DMS 273 (cell line): ENCODE data around the gene CBLL2.
A peak's percentile ranks its signal among the peaks of the same experiment; 100 is the strongest.
"Not testable (repeated sequence)": the region's sequence is repeated elsewhere in the genome, so short reads cannot be mapped to it uniquely, and the experiment has no call there.

ENCODE experiments used
- DNase-seq: peaks from one replicate; lab custom pipeline; 2025; ENCODE audit not compliant: unreplicated experiment; lab: John Stamatoyannopoulos, UW

CBLL2 gene

GRCh38 chrX:22272613-22273012 lies at the start of gene CBLL2:
Gene CBLL2, plus strand, starts transcription at chrX:22272913. Its CDS starts 79 bp downstream, at chrX:22272992.
- DNase-seq: no peak

GRCh38 chrX:22234380-22234779 lies 38.3 kb upstream of the CBLL2 start:
- no peak for DNase-seq

- no peak for DNase-seq
These were observed 35.2 kb upstream of the CBLL2 start for GRCh38 chrX:22237479-22237878.

DNA sequence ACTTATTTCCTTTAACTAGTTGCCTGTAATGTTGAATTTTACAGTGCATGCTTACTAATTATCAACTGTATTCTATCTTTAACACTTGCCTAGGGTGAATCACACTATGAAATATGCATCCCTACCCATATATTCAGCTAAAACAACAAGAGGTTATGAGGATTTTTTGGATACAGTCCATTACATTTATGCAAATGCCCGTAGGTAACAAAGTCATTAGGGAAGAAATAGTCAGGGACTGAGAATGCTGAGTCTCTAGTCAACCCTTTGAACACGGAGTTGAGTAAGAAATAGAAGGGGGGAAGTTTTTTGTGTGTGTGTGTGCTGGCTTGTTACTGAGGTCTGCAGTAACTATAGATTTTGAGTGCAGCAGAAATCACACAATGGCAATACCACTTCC lies 26.1 kb upstream of the CBLL2 start:
- no peak for DNase-seq

DNA sequence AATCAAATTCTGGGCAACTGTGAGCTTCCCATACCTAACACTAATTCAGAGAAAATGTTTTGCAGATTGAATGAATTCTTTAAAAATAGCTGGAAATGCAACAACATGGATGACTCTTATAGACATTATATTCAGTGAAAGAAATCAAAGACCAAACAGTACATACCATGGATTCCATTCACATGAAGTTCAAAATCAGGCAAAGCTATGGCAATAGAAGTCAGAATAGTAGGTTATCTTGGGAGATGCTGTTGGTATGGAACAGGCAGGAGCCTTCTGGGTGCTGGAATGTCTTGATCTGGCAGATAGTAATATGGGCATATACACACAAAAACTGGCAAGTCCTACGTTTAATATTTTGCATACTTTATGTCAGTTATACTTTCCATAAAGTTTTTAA lies 25.5 kb upstream of the CBLL2 start:
- no peak for DNase-seq

DNA sequence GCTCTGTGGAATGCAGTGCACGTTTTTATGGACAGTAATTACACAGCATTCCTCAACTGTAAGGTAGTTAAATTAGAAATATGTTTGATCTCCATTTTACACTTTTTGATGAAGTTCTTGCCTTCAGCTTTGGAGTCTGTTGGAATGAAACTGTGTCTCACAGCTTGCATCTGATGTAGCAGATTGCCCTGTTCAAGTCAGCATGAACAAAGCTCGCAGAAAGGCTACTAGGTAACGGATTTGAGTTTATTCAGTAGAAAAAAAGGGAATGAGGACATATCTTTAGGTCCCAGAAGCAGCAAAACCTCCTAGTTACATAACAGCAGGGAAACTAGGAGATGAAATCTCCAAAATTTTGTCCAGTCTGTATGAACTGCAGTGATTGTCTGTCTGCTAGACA lies 24.3 kb upstream of the CBLL2 start:
- no peak for DNase-seq

DNA sequence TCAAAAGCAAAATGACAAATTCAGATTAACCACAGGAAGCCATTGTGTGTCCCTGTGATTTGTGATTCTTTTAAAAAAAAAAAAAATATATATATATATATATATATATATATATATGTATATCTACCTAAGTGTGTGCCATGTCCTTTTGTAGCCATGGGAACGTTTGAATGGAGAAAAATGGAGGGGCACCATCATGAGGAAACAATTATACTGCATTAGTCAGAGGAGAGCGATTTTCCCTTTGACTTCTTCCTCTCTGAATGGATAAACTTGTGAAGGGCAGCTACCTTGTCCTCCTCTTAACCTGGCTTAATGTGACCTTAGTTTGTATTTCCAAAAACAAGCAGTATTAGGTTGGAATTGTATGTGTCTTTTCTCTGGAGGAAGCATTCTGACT lies 23.3 kb upstream of the CBLL2 start:
- no peak for DNase-seq

DNA sequence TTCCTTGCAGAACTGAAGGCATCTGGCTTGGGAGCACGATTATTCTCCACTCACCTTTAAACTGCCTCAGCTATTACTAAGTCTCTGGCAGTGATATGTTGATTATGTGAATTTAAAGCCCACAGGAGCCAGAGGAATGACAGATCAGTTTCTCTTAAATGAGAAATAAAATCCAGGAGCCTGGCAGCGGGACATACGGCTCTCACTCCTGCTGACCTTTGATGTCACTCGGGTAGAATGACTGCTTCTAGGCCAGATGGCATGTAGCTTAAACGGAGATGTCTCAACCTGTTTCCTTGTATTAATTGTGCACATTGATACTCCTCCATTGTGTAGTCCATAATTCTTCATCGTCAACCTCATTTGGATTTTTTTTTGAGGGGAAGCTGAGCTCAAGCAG lies 4.0 kb upstream of the CBLL2 start:
- peak; percentile 18 for DNase-seq

- no peak for DNase-seq
These were observed 1.1 kb downstream of the CBLL2 start for GRCh38 chrX:22273714-22274317.

DNA sequence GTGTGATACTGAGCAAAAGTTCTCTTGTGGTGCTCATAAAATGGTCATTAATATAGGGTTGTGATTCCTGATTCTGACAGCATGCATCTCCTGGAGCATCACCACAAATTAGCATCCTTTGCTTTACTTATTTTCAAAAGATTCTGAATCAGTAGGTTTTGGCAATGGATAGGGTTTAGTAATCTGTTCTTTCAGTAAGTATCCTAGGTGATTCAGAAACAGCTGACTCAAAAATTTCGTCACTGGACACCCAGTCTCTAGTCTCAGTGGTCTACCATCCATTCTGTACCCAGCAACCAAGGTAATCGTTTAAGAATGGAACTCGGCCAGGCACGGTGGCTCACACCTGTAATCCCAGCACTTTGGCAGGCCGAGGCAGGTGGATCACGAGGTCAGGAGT lies 4.1 kb downstream of the CBLL2 start:
- DNase-seq: no peak

GRCh38 chrX:22278375-22278774 lies 5.7 kb downstream of the CBLL2 start:
- DNase-seq: peak; percentile 31

- DNase-seq: not testable (repeated sequence)
These were observed 16.5 kb downstream of the CBLL2 start for GRCh38 chrX:22289209-22289608.

DNA sequence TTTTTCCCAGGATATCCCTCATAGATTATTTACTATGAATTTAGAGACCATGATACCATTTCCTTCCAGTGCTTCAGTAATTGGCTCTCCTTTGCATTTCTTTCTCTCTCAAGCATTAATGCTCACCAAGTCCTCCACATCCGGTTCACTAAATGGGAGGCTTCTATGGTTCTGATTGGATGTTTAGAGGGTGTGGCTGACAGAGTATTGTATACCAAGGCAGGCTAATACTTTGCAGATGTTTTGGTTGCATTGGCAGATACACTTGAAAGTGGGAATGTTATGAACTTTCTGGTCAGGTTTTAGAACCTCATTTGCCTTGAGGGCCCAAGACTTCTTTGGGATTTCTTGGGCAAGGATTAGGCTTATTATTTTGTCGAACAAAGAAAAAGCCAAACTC lies 24.2 kb downstream of the CBLL2 start:
- DNase-seq: no peak

DNA sequence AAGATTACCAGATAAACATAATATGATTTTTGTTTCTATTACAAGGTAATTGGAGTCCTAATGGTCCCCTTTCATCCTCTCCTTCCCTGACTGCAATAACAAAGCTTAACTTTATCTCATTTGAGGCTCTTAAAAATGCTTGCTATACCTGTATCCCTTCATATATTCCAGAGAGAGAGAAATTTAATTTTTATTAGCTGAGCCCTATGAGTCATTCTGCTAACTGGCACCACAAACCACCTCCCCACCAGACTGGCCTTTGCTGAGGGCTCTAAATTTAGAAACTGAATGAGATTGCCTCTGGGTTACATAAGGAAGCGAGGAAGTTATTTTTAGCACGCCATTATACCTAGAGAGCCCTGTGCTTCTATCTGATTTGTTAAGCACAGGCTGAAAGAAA lies 27.4 kb downstream of the CBLL2 start:
- peak; percentile 86 for DNase-seq

GRCh38 chrX:22310779-22311178 lies 38.1 kb downstream of the CBLL2 start:
- peak; percentile 7 for DNase-seq

DNA sequence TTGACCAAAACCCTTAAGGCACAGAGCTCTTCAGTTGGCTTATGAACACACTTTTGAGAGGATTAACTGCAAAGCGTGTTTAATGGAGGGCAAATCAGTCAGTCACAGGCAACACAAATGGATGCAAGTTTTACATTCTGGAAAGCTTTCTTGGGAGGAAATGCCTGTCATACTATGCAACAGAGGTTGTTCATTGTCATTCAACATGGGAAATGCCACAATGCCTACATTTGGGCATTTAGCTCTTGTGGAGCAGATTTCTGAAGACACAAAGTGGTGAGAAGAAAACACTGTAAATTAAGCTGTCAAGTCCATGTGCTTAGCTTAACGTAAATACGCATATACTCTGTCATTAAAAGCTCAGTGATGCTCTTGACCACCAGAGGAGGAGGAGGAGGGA lies 41.1 kb downstream of the CBLL2 start:
- no peak for DNase-seq

DNA sequence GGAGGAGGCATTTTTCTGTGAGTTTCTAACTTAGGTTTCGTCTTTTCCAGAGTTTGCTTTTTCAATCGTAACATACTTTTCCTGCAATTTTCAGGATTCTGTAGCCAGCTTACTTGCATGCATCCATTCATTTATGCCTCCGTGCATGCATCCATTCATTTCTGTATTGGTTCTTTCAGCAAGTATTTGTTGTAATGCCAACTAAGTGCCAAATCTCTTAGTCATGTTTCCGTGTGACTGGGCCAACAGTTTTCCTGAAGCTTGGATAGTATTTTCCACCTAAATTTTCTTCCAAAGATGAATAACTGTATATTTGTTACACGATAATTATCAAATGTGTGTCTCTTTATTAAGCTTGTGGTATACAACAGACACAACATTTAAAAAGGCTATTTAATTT lies 41.5 kb downstream of the CBLL2 start:
- DNase-seq: no peak

GRCh38 chrX:22314692-22315091 lies 42.0 kb downstream of the CBLL2 start:
- DNase-seq: peak; percentile 20

DNA sequence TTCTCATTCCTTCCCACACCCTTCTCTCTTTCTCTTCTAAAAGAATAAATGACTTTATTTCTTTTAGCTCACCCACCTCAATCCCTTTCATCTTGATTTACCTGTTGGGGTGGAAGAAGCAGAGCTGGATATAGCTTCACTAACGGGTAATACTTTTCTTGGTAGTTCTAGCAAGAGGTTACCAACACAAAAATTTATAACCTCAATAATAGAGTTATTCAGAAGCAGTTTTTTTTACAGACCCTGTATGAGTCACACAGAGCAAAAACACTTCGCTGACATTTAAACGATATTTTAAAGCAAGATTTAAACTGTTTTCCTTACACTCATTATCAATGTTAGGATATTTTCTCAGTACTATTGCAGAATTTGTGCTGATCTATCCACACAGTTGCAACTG lies 42.4 kb downstream of the CBLL2 start:
- DNase-seq: no peak

- no peak for DNase-seq
These were observed 47.6 kb downstream of the CBLL2 start for GRCh38 chrX:22320236-22320873.

DNA sequence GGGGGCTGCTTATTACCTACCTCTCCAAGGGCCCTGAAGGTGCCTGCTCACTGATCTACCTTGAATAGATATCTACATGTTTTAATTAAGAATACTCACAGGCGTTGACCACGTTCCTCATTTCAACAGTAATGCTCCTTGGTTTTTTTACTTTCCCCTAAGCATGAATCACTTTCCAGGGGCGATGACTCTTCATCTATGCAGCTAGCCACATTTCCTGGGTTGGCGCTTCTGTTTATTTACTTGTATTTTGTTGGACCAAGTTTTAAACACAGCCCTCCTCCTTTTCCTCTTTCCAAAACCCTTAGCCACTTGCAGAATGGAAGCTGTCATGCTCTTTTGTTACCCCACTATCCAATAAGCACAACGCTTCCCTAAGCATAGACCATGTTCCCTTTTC lies 50.8 kb downstream of the CBLL2 start:
- DNase-seq: no peak
